HG02678 (cell line): ENCODE data around the gene MAOA.
"Not testable (repeated sequence)": the region's sequence is repeated elsewhere in the genome, so short reads cannot be mapped to it uniquely, and the experiment has no call there.

ENCODE experiments used
- ATAC-seq: cut with Tn5 transposase; IDR thresholded peaks from one replicate; pipeline ENCODE4 v1.9.1; 2021; ENCODE audit warnings: mild to moderate bottlenecking, moderate library complexity; ENCODE audit not compliant: unreplicated experiment

The MAOA gene

DNA sequence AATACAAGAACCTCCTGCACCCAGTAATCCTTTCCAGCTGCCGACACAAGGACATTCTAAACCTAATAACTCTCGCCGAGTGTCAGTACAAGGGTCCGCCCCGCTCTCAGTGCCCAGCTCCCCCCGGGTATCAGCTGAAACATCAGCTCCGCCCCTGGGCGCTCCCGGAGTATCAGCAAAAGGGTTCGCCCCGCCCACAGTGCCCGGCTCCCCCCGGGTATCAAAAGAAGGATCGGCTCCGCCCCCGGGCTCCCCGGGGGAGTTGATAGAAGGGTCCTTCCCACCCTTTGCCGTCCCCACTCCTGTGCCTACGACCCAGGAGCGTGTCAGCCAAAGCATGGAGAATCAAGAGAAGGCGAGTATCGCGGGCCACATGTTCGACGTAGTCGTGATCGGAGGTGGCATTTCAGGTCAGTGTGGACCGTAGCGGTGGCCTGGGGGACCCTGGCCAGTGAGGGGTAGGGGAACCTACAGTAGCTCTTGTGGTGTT is at the start of gene MAOA:
TSS of gene MAOA (plus strand) at position 295 of the 490 bp plus-strand sequence. CDS start at position 338, 43 bp downstream.
- no peak for ATAC-seq

DNA sequence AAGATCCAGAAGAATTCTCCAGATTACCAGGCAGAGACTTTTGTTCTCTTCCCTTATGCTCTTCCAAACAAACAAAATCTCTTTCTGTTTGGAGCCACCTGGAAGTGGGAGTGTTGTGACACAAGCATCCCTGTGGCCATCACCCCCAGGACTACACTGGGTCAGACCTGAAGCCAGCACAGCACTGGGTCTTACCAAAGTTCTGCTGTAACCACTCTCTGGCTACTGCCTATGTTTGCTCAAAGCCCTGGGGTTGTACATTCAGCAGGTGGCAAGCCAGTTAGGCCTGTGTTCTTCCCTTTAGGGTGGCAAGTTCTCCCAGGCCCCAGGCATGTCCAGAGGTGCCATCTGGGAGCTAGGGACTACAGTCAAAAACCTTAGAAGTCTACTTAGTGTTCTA is 43.7 kb upstream of the MAOA start:
- ATAC-seq = no peak

DNA sequence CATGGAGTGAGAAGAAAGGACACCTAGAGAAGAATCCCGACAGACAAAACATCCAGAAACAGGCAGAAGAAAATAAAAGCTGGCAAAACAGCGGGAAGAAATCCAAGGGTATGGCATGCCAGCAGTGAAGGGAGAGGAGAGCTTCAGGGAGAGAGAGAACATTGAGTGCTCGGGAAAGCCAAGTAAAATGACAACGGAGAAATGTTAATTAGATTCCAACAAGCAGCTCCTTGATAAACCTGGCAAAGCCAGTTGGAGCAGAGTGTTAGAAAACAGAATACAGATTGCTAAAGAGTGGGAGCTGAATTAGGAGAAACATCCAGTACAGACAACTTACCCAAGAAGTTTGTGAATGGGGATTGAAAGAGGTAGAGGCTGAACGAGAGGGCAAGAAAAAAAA is 40.4 kb upstream of the MAOA start:
- ATAC-seq = no peak

DNA sequence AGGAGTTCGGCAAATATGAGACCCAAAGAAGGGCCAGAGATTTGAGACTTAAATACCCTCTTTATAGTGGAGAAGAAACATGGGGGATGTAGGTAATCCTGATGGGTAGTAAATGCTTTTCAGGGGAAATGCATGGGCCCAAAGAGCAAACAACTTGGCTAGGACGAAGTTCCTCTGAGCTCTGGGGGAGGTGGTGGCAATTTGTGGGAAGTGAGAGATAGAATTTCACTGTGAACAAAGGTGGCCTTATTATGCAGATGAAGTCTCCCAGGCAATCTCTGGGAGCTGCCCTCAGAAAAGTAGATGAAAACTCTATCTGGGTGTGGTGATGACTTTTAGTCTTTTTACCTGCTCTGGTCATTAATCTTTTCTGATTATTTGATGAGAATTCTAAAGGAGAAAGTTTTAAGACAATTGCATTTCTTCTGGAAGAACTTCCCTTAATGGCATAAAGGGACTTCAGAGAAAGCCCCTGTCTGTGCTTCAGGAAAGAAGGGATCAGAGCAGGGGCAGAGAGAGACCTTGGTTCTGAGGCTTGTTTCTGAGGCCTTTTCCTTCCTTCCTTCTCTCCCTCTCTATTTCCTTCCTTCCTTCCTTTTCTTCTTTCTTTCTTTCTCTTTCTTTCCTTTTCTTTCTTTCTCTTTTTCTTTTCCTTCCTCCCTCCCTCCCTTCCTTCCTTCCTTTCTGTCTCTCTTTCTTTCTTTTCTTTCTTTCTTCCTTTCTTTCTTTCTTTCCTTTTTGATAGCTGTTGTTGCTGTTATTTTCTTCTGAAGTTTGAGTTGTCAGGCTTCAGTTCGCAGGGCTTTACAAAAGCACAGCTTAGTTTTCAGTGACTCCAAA is 37.5 kb upstream of the MAOA start:
- ATAC-seq = no peak

DNA sequence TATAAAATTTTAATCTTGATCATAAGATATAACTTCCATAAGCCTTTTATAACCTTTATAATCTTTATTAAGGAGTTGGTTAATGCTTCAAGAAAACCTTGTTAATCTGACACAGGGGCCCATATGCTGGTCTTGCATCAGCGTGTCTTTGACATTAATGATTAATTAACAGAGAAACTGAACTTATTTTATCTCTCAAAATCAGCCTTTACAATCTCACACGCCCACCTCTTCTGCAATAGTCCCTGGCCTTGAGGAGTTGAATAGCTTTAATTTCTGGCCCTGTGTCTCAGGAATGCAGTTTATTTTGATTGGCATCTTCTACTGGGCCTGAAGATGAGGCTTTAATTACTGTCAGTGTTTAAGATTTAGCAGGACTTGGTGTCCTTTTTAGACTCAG is 36.2 kb upstream of the MAOA start:
- not testable (repeated sequence) for ATAC-seq

DNA sequence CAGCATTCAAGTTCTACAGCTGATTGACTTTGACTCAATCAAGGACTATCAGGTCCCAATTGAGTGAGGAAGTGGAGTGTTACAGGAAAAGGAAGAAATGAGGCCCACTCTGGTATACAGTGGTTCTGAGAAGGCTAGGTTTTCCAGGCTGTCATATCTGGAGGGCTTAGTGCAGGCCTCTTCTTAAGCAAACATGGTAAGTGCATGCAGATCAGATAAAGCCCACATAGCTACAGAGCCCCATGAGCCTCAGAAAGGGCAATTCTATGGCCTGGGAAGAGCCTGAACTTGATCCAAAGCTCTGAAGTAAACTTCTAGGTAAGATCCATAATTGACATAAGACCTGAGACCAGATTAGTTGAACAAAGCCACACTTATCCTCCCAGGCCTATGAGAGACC is 29.0 kb upstream of the MAOA start:
- no peak for ATAC-seq

DNA sequence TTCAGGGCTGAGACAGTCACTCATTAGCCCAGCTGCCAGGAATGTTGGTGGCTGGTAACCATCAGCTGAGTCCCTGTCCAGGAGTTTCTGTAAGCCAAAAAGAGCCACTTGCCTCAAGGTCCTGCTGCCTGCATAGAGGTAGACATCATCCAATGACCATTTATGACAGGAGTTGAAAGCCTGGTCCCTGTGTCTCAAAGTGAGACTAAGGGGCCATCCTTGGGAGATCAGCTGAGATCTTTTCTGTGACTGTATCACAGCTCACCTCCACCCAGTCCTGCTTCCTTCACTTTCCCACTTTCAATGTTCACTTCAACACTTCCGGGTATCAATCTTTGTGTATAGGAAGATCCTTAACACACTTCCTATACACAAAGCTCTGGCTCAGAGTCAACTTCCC is 28.4 kb upstream of the MAOA start:
- ATAC-seq = no peak

DNA sequence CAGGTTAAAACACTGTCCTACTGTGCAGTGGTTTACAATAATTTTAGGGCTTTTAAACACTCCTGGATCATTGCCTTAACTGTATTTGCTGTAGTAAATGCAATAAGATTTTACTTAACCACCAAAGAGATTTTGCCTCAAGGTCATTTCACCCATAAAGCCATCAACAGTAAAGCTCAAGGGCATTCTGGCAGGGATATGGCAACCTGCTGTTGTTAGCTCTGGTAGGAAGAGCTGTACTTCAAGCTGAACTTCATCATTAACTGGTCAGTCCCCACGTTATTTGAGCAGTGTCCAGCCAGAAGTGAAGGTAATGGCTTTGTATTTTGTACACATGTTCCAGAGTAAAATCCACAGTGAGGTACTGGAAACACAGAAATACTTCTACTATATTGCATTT is 26.9 kb upstream of the MAOA start:
- no peak for ATAC-seq

DNA sequence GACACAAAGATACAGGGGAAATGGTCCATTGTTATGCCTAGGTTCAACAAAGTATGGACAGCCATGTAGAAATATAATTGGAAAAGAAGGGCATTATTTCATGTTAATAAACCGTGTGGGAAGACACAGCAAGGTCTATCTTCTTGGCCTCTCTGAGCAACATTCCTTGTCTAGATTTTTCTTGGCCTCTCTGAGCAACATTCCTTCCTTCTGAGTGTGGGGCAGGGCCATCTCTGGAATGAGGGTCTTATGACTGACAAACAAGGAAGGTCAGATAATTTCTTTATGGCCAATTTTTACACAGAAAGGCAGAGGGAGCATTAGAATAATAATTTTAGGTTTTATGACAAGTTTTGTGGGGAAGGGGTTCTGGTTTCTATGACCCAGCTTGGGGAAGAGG is 24.3 kb upstream of the MAOA start:
- no peak for ATAC-seq

DNA sequence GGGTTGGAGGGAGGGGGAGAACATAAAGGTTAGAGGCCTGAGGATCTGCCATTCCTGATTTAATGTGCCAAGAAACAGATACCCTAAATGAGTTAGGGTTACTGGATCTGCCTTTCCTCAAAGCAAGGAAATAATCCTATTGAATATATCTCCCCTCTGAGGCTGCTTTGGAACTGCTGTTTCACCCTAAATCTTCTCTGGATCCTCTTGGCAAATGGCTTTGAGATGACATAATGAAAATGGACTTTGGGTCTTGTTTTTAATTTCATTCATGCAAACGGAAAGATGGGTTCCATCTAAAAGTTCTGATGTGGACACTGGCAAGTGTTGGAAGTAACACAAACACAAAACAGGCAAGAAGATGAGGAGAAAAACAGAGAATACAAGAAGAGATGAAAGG is 23.0 kb upstream of the MAOA start:
- no peak for ATAC-seq

DNA sequence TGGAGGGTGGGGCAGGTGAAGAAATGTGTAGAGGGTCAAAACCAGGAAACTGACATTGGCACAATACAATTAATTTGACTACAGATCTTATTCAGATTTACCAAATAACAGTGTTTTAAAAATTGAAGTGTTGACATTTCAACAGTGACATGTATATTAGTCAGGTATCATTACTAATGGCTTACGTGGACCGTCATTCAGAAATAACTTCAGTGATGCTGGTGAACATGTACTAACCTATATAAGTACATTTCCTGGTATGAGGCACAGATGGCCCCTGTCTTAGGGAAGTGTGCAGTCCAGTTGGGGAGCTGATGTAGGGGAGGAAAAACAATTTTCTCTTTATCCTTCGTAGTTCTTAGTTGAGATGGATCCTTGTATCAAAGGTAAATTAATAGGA is 22.3 kb upstream of the MAOA start:
- no peak for ATAC-seq

DNA sequence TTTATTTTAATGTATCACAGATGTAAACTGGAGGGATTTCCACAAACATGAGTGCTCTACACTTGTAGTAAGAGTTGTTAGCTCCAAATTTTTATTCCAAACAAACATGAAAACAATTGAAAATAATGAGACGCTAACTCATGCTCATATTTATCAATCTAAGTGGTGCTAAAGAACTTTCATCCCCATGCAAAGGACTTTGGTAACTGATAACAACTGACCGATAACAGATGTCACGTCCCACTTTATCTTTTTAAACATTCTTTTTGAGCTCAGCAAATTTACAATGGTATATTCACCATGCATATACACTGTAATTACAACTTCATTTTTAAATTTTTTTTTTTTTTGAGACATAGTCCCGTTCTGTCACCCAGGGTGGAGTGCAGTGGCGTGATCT is 15.6 kb upstream of the MAOA start:
- ATAC-seq = no peak

DNA sequence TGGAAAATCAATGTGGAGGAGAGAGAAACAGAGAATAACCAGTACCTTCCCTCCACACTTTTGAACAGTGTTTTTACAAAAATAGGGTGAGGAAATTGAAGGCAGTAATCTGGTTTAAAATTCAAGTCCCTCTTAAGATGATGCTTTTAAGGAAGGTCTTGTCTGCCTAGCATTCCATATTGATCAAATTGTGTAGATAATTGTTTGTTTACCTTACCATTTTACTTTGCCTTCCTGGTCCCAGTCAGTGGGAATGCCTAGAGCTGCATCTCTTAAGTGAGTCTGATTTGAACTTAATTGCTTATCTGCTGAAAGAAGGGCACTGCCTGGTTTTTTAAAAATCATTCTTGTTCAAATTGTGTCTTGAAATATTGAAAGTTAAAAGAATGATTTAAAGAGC is 14.4 kb upstream of the MAOA start:
- no peak for ATAC-seq

DNA sequence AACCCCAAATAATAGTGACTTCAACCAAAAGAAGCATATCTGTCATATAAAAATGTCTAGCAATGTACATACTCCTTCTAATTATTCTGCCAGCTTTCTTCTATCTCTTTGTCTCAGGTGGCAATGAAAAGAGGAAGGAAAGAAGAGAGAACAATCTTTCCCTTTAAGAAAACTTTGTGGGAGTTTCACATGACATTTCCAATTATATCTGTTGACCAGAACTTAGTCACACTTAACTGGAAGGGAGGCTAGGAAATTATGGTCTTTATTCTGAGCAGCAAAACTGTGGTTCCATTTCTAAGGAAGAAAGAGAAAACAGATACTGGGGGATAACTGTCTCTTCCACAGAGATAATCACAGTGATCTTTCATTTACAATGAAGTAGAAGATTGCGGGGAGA is 12.9 kb upstream of the MAOA start:
- ATAC-seq = no peak

DNA sequence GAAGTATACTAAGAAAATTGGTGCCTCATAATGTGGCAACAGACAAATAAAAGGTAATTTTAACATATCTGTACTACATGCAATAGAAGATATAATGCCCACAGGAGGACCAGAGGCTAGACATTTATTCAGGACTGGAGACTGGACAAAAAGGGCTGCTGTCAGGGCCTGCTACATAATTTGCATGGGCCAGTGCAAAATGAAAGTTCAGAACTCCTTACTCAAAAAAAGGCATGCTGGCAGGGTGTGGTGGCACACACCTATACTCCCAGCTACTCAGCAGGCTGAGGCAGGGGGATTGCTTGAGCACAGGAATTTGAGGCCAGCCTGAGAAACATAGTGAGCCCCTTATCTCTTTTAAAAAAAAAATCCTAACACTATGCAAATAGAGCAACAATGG is 12.4 kb upstream of the MAOA start:
- ATAC-seq = no peak

DNA sequence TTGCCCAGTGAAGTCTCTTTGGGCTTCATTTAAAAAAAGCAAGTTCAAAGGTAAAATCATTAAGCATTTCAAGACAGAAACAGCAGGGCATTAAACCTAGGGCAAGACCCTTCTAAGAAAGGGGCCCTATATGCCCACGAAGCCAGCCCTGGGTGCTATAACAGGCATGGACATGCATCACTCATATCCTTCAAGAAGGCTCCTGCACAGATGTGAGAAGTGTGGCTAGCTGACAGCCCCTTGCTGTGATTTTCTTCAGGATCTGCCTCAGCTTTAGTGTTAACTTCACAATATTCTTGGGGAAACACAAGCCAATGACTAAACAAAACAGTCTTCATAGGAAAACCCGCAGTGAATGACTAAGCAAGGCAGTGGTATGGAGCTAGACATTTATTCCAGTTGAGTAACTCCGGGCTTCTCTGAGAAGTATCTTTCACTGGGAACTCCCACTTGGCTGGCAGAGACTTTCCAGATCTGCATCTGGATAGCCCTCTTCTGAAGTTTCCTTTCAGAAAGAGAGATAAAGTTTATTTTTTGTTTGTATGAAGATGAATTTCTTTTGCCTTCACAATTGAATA is 11.9 kb upstream of the MAOA start:
- ATAC-seq = no peak

DNA sequence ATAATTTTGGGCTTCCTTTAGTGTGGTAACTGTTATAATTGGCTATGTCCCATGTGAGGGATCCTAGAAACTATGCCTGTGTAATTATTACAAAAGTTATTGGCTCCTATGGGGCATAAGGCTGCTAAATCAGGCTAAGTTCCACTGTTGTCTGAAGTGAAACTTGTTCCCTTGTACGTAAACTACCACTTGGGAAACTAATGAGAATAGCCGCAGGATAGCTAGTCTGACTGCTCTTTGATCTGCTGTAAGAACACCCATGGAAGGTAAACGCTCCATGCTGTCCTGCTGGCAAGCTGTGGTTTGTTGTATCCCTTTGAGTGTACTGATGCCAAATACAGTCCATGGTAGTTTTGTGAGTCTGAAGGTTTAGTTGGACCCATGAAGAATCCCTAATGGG is 9.3 kb upstream of the MAOA start:
- no peak for ATAC-seq

DNA sequence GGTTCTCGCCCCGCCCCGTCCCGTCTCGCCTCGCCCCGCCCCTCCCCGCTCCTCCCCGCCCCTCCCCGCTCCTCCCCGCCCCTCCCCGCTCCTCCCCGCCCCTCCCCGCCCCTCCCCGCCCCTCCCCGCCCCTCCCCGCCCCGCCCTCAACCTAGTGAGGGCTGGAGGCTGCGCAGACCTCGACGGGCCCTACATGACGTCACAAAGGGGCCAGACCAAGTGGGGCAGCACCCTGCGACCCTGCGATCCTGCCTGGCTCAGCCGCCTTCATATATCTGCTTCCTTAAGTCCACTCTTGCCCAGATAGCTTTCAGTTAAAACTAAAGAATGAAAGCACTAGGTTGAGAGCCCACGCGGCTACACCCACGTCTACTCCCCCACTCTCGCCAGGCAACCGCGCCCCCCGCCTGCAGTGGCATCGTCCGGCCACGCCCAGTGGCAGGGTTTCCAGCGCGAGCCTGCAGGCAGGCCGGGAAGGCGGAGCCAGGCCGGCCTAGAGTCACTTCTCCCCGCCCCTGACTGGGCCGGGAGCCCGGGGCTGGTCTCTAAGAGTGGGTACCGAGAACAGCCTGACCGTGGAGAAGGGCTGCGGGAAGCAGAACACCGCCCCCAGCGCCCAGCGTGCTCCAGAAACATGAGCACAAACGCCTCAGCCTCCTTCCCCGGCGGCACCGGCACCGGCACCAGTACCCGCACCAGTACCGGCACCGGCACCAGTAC is 1.5 kb upstream of the MAOA start:
- peak; percentile 97 for ATAC-seq

DNA sequence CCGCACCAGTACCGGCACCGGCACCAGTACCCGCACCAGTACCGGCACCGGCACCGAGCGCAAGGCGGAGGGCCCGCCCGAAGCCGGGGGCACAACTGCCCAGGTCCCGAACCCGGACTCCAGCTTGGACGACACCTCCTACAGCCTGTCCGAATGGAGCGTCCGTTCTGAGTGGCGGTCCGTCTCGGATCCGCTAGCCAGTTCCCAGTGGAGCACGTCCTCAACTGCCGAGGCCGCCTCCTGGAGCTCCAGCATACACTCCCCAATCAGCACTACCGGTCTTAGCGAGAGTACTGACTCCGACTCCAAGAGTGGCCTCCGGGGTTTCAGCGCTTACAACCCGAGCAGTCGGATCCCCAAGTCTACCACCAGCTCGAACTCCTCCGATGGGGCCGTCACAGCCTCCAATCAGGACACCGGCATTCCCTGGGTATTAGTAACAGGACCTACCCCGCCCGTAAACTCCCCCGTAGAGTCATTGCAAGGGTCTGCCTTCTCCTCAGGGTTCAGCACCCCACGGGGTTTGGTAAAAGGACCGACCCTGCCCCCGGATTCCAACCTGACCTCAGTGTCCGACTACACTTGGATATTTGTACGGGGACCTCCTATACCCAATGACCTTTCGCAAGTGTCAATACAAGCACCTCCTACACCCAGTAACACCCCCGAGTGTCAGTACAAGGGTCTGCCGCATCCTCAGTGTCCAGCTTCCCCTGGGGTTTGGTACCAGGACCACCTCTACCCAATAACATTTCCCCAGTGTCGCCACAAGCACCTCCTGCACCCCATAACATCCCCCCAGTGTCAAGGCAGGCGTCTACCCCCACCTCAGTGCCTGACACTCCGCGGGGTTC is 721 bp upstream of the MAOA start:
- ATAC-seq = no peak

DNA sequence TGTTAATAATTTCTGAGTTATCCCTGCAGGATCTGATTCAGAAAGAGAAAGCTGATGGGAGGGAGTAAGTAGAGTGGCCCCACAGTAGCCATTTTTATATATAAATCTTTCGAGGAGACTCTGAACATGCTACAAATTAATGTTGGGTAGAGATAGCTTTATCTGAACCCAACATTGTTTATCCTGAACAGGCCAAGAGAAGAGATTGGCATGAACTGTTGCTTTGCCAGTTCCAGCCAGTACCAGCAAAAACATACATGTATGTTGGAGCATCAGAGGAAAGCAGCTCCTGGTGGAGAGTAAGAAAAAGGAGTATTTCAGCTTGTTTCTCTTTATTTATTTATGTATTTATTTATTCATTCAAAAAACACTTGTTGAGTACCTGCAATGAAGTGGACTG is 1.6 kb downstream of the MAOA start:
- no peak for ATAC-seq
